CD4-positive, alpha-beta memory T cell (primary cell): ENCODE results near the gene CHAC1. TPM values are rescaled to one million over a fixed set of nuclear protein-coding genes. Genes with fewer than 3 reads are reported as not detected.
"Not testable (repeated sequence)": the region's sequence is repeated elsewhere in the genome, so short reads cannot be mapped to it uniquely, and the experiment has no call there.

Experiments used
- CTCF ChIA-PET: fragments of 350-600 bp; sonication (Branson Sonifier 250); formaldehyde crosslinking; loops from one replicate; lab custom pipeline; 2021; ENCODE audit warnings: inconsistent platforms; ENCODE audit not compliant: partially characterized antibody; lab: Charles Lee
- POLR2A ChIA-PET: fragments of 350-600 bp; sonication (Branson Sonifier 250); formaldehyde crosslinking; loops from one replicate; lab custom pipeline; 2021; ENCODE audit not compliant: partially characterized antibody; lab: Charles Lee
- DNase-seq, 5 donors: peaks; one replicate each; pipeline versions ENCODE4 v3.0.0 to v3.0.0-alpha.2; 2020 to 2022; ENCODE audit warnings: mixed read lengths in 1 of 5
- H3K27ac ChIP-seq: one replicate; pipeline ENCODE4 v1.7.0; 2013; ENCODE audit warnings: low read depth, low read length
- H3K27me3 ChIP-seq: 2 replicates; pipeline ENCODE4 v1.7.0; 2013; ENCODE audit warnings: mild to moderate bottlenecking, low read length, moderate library complexity; ENCODE audit not compliant: insufficient read depth
- H3K36me3 ChIP-seq: 2 replicates; pipeline ENCODE4 v1.7.0; 2013; ENCODE audit warnings: mild to moderate bottlenecking, low read length, moderate library complexity; ENCODE audit not compliant: insufficient read depth
- H3K4me1 ChIP-seq: 2 replicates; pipeline ENCODE4 v1.7.0; 2013; ENCODE audit warnings: mild to moderate bottlenecking, low read length, moderate library complexity; ENCODE audit not compliant: insufficient read depth
- H3K4me3 ChIP-seq, 2 donors: one replicate each; pipeline ENCODE4 v1.7.0; 2013; ENCODE audit warnings: low read length in 2 of 2, mild to moderate bottlenecking in 1 of 2
- H3K9me3 ChIP-seq, 2 donors: one replicate each; pipeline ENCODE4 v1.7.0; 2013; ENCODE audit warnings: low read length in 2 of 2, control low read depth in 1 of 2; ENCODE audit not compliant: control insufficient read depth in 1 of 2
- H3K27ac Mint-ChIP-seq, 7 donors: one replicate each; pipeline ENCODE4 v1.8.0; 2020 to 2021; ENCODE audit warnings: mixed read lengths in 7 of 7, mild to moderate bottlenecking in 6 of 7, inconsistent platforms in 3 of 7, moderate library complexity in 3 of 7
- H3K27me3 Mint-ChIP-seq, 2 donors: one replicate each; pipeline ENCODE4 v1.8.0; 2020 to 2021; ENCODE audit warnings: mixed read lengths in 2 of 2
- H3K36me3 Mint-ChIP-seq, 2 donors: one replicate each; pipeline ENCODE4 v1.8.0; 2020 to 2021; ENCODE audit warnings: mixed read lengths in 2 of 2, inconsistent platforms in 1 of 2, mild to moderate bottlenecking in 1 of 2
- H3K4me1 Mint-ChIP-seq, 4 donors: one replicate each; pipeline ENCODE4 v1.8.0; 2020 to 2021; ENCODE audit warnings: mixed read lengths in 4 of 4, mild to moderate bottlenecking in 1 of 4
- H3K4me3 Mint-ChIP-seq, 8 donors: one replicate each; pipeline ENCODE4 v1.8.0; 2020 to 2021; ENCODE audit warnings: mixed read lengths in 8 of 8, mild to moderate bottlenecking in 7 of 8, moderate library complexity in 6 of 8, inconsistent platforms in 3 of 8
- H3K9me3 Mint-ChIP-seq, 8 donors: one replicate each; pipeline ENCODE4 v1.8.0; 2020 to 2021; ENCODE audit warnings: mixed read lengths in 8 of 8, mild to moderate bottlenecking in 5 of 8, inconsistent platforms in 3 of 8, moderate library complexity in 1 of 8
- intact Hi-C: fragments of 100-400 bp; cut with micrococcal nuclease; formaldehyde crosslinking; loops from one replicate; pipeline ENCODE4 v1.15.1; 2023
- polyA plus RNA-seq, 2 donors: library from polyadenylated mRNA; unstranded; fragments of 300-500 nt; fragmentation: Illumina TruSeq; gene quantifications; one replicate each; pipeline ENCODE4 v1.2.3, GENCODE V29; 2021
- total RNA-seq, 2 experiments: library from RNA; stranded (reverse); gene quantifications; one replicate each; pipeline ENCODE4 v1.2.3, GENCODE V29; 2021

The CHAC1 gene
- total and polyA plus RNA-seq, 4 experiments from 2014 or later, result 0.24 to 1.2 (median 0.80) TPM

- not testable (repeated sequence) for DNase-seq
Measured at GRCh38 chr15:40962317-40962716, 9.0 kb downstream of the CHAC1 start.

DNA sequence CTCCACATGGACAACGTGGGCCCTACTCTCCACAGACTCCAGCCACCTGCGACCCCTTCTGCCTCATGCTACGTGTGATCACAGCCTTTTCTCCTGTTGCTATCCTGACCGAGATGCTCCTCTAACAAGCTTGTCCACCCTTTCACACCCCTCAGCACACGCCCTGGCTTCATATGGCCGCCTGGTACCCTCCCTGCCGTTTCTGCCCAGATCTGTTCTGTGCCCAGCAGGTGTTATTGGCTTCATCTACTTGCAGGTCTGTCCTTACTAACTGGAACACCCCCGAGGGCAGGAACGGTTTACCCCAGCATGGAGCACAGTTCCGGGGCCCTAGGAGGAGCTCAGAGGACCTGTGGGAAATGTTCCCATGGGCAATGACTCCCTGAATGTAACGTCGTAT is 9.9 kb downstream of the CHAC1 start:
- CTCF ChIA-PET, result interaction anchor here (1.3 kb wide), 1 partner anchor 180 kb away, joined by 3 read pairs; no protein-coding TSS in a partner anchor
- H3K27me3 Mint-ChIP-seq, result peaks cover 2 to 6% of the 10 kb centered on the region in 2 donors
- no peaks in the 10 kb centered on the region for H3K4me1 ChIP-seq
- no peaks in the 10 kb centered on the region for H3K4me1 Mint-ChIP-seq
- H3K4me3 Mint-ChIP-seq, result no peak overlapping the region
- no peaks in the 10 kb centered on the region for H3K27me3 ChIP-seq
- no peaks in the 10 kb centered on the region for H3K36me3 Mint-ChIP-seq
- H3K27ac Mint-ChIP-seq, result peak overlapping the region in 1 of 7 donors; percentile 6
- no peak overlapping the region for H3K4me3 ChIP-seq
- H3K9me3 ChIP-seq, result no peaks in the 10 kb centered on the region
- H3K36me3 ChIP-seq, result no peaks in the 10 kb centered on the region
- no peak overlapping the region for H3K27ac ChIP-seq
- intact Hi-C loops, result no loop called here
- POLR2A ChIA-PET, result no interaction called here
- DNase-seq, result no peak
- no peaks in the 10 kb centered on the region for H3K9me3 Mint-ChIP-seq

More at GRCh38 chr15:40962317-40962716, 9.0 kb downstream of the CHAC1 start:
- H3K4me3 ChIP-seq, POLR2A ChIA-PET, intact Hi-C loops, H3K36me3 ChIP-seq, H3K9me3 ChIP-seq, H3K27me3 Mint-ChIP-seq, H3K4me1 ChIP-seq, H3K27me3 ChIP-seq, H3K4me3 Mint-ChIP-seq, H3K4me1 Mint-ChIP-seq, CTCF ChIA-PET, H3K9me3 Mint-ChIP-seq, H3K27ac Mint-ChIP-seq, H3K36me3 Mint-ChIP-seq, H3K27ac ChIP-seq: not testable (repeated sequence)

- no peaks in the 10 kb centered on the region for H3K9me3 Mint-ChIP-seq
- no peaks in the 10 kb centered on the region for H3K36me3 Mint-ChIP-seq
- H3K27ac Mint-ChIP-seq, result no peak overlapping the region
- peaks cover 2 to 6% of the 10 kb centered on the region in 2 donors for H3K27me3 Mint-ChIP-seq
- Histone ChIP-seq H3K27me3 (no peaks in the 10 kb centered on the region), H3K9me3 (no peaks in the 10 kb centered on the region), H3K4me3 (no peak overlapping the region), H3K27ac (no peak overlapping the region), H3K36me3 (no peaks in the 10 kb centered on the region), H3K4me1 (no peaks in the 10 kb centered on the region)
- DNase-seq, result no peak
- H3K4me3 Mint-ChIP-seq, result no peak overlapping the region
- H3K4me1 Mint-ChIP-seq, result no peaks in the 10 kb centered on the region
- ChIA-PET POLR2A (no interaction called here), CTCF (interaction anchor here (1.3 kb wide), 1 partner anchor 181 kb away, joined by 3 read pairs; no protein-coding TSS in a partner anchor)
- intact Hi-C loops, result no loop called here
Measured at GRCh38 chr15:40964006-40964405, 10.7 kb downstream of the CHAC1 start.

DNA sequence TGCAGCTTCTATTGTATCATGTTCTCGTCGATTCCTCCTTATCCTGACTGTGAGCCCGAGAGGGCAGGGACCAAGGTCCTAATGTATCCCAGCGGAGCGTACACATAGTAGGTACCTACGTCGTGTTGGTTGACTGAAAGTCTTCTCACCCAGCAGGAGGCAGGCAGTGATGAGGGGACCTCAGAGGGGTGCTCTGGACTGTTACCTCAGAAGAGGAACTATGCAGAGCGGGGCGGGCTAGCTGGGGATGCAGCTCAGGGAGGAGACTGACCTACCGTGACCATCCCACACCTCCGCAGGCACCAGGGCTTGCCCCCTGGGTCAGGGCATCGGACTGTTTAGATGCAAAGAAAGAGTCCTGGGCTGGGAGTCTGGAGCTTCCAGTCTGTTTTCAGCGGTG is 11.4 kb downstream of the CHAC1 start:
- no peaks in the 10 kb centered on the region for H3K9me3 ChIP-seq
- intact Hi-C loops, result no loop called here
- H3K27ac ChIP-seq, result no peak overlapping the region
- no peaks in the 10 kb centered on the region for H3K36me3 Mint-ChIP-seq
- H3K4me3 ChIP-seq, result no peak overlapping the region
- no peaks in the 10 kb centered on the region for H3K9me3 Mint-ChIP-seq
- no peaks in the 10 kb centered on the region for H3K4me1 ChIP-seq
- H3K27ac Mint-ChIP-seq, result no peak overlapping the region
- ChIA-PET CTCF (interaction anchor here (1.1 kb wide), 1 partner anchor 33 kb away, joined by 3 read pairs; no protein-coding TSS in a partner anchor), POLR2A (no interaction called here)
- peaks cover 2 to 6% of the 10 kb centered on the region in 2 donors for H3K27me3 Mint-ChIP-seq
- no peaks in the 10 kb centered on the region for H3K4me1 Mint-ChIP-seq
- DNase-seq, result no peak
- H3K36me3 ChIP-seq, result no peaks in the 10 kb centered on the region
- H3K4me3 Mint-ChIP-seq, result no peak overlapping the region
- no peaks in the 10 kb centered on the region for H3K27me3 ChIP-seq

GRCh38 chr15:40968290-40969085 is 15.2 kb downstream of the CHAC1 start:
- Mint-ChIP-seq H3K36me3 (no peaks in the 10 kb centered on the region), H3K27ac (no peak overlapping the region), H3K9me3 (no peaks in the 10 kb centered on the region), H3K4me1 (no peaks in the 10 kb centered on the region), H3K4me3 (no peak overlapping the region), H3K27me3 (peaks cover 0 to 3% of the 10 kb centered on the region in 2 donors)
- Histone ChIP-seq H3K4me3 (no peak overlapping the region), H3K27ac (no peak overlapping the region), H3K4me1 (no peaks in the 10 kb centered on the region), H3K9me3 (no peaks in the 10 kb centered on the region), H3K27me3 (no peaks in the 10 kb centered on the region), H3K36me3 (no peaks in the 10 kb centered on the region)
- CTCF ChIA-PET, result interaction anchor here (0.7 to 1.5 kb wide), 2 partner anchors 15 to 17 kb away, joined by 3 to 4 read pairs; partner anchors contain the start of gene CHAC1
- DNase-seq, result no peak
- intact Hi-C loops, result no loop called here
- POLR2A ChIA-PET, result no interaction called here

GRCh38 chr15:40969363-40969762 is 16.1 kb downstream of the CHAC1 start:
- Histone ChIP-seq H3K9me3 (no peaks in the 10 kb centered on the region), H3K4me1 (no peaks in the 10 kb centered on the region), H3K36me3 (no peaks in the 10 kb centered on the region), H3K4me3 (no peak overlapping the region), H3K27ac (no peak overlapping the region), H3K27me3 (no peaks in the 10 kb centered on the region)
- ChIA-PET CTCF (interaction anchor here (1.5 kb wide), 1 partner anchor 16 kb away, joined by 4 read pairs; the partner anchor contains the start of gene CHAC1), POLR2A (no interaction called here)
- Mint-ChIP-seq H3K27me3 (peaks cover 0 to 2% of the 10 kb centered on the region in 2 donors), H3K4me3 (no peak overlapping the region), H3K36me3 (no peaks in the 10 kb centered on the region), H3K4me1 (no peaks in the 10 kb centered on the region), H3K27ac (no peak overlapping the region), H3K9me3 (no peaks in the 10 kb centered on the region)
- DNase-seq, result no peak
- intact Hi-C loops, result no loop called here

GRCh38 chr15:40974879-40975278 is 21.6 kb downstream of the CHAC1 start:
- H3K4me3 Mint-ChIP-seq, result no peak overlapping the region
- no peaks in the 10 kb centered on the region for H3K27me3 Mint-ChIP-seq
- Histone ChIP-seq H3K4me1 (no peaks in the 10 kb centered on the region), H3K4me3 (no peak overlapping the region), H3K27ac (no peak overlapping the region), H3K36me3 (peaks cover 8% of the 10 kb centered on the region), H3K27me3 (no peaks in the 10 kb centered on the region), H3K9me3 (no peaks in the 10 kb centered on the region)
- no peaks in the 10 kb centered on the region for H3K9me3 Mint-ChIP-seq
- H3K4me1 Mint-ChIP-seq, result no peaks in the 10 kb centered on the region
- intact Hi-C loops, result no loop called here
- no peak for DNase-seq
- ChIA-PET CTCF (interaction anchor here (0.9 kb wide), 1 partner anchor 117 kb away, joined by 3 read pairs; no protein-coding TSS in a partner anchor), POLR2A (no interaction called here)
- H3K36me3 Mint-ChIP-seq, result peaks cover 21 to 35% of the 10 kb centered on the region in 2 donors
- H3K27ac Mint-ChIP-seq, result peak overlapping the region in 1 of 7 donors; percentile 22
